Measurements from ENCODE around the gene MAP6. TPM values are rescaled to one million over a fixed set of nuclear protein-coding genes. Genes with fewer than 3 reads are reported as not detected.
A peak's percentile ranks its signal among the peaks of the same experiment; 100 is the strongest.

MAP6 gene
- polyA plus RNA-seq, 4 donors = 8.3 to 12.5 (median 9.6) TPM

DNA sequence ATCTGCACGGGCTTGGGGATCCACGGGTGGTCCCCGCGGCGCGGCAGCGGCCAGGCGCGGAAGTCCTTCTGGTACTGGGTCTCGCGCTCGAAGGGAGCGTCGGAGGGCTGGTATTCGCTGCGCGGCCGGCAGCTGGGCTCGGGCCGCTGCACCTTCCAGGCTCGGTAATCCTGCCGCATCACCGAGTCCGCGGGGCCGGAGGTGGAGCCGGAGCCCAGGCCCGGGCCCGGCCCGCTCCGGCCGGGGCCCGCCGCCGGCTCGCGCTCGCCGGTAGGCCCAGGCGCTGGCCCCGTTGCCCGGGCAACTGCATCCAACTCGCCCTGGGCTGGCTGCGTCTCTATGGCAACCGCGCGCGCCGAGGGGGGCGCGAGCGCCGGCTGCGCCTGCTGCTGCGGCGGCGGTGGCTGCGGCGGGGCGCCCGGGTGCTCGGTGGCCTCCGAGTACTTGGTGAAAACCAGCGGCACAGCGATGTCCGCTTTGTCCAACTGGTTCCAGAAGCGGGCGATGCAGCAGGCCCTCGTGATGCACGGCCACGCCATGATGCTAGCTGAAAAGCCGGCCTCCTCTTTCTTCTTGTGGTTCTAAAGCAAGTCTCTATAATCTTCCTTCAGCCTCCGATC is 897 bp downstream of the MAP6 start:
- peak in 3 of 4 donors; percentile 14 to 32 (median 19) for DNase-seq (ENCODE audit: low read depth in 4 of 4, low spot score in 3 of 4)

- peak in 2 of 4 donors; percentile 11 to 12 for DNase-seq (ENCODE audit: low read depth in 4 of 4, low spot score in 3 of 4)
Measured at GRCh38 chr11:75667255-75667830, 1.5 kb downstream of the MAP6 start.

GRCh38 chr11:75665990-75666389 is 2.8 kb downstream of the MAP6 start:
- no peak for DNase-seq (ENCODE audit: low read depth in 4 of 4, low spot score in 3 of 4)

DNA sequence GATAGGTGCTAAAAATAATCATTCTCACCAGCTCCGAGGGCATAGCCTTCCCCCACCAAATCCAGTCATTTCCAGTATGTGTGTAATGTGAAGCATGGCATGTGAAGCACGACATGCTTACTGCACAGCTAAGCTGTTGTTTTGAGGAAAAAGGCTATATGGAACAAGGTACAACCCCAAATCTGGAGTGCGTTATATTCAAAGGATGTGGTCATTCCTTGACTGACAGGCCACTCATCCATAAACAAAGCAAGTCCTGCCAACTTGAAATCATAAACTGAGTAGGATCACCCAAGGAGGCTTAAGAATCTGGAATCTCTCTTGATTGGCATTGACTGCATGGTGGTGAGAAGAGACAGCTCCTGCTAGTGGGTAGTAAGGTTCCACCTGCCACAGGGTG is 3.7 kb downstream of the MAP6 start:
- no peak for DNase-seq (ENCODE audit: low read depth in 4 of 4, low spot score in 3 of 4)

DNA sequence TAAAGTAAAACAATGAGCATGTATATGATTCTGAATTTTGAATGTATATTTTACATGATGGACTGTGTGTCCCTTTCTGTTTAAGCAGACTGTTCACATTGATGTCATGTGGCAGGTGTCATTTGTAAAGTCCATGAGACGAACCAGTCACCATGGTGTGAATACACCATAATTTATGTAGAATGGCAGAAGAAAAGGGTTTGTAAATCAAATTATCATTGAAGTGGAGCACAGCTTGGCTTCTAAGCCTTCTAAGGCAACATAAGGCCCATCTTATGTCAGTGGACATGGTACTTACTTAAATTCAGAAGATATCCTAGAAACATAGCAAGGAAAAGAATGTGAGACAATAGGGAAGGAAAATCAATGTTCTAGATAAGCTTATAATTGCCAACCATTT is 4.4 kb downstream of the MAP6 start:
- no peak for DNase-seq (ENCODE audit: low read depth in 4 of 4, low spot score in 3 of 4)

- no peak for DNase-seq (ENCODE audit: low read depth in 4 of 4, low spot score in 3 of 4)
Measured at GRCh38 chr11:75663808-75664207, 5.0 kb downstream of the MAP6 start.

GRCh38 chr11:75659836-75660235 is 9.0 kb downstream of the MAP6 start:
- no peak for DNase-seq (ENCODE audit: low read depth in 4 of 4, low spot score in 3 of 4)

DNA sequence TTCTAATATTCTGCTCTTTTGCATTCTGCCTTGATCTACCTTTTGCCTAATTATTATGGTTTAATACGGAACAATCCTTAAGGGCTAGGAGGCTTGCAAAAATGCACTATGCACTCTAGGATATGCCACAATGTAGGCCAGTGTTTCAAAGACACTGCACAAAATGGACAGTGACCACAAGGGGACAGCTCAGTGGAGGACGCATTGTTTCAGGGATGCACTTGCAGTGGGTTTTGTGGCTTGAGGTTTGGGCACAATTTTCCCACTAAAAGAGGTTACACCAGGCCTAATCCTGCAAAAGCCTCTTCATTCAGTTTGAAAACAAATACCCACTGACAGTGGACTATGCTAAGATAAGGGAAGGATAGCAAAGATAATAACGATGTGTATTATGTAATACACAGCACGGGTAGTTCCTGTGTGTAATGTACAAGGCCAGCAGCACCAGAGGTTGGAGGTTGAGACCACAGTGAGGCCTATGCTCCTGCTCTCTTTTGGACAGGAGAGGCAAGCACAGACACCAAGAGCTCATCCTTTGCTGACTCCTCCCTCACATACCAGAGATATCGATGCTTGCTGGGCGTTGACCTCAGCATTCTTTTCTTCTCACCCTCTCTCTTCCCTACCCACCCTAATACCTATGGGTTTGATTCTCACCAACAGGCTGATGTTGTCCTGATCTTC is 12.7 kb downstream of the MAP6 start:
- DNase-seq (ENCODE audit: low read depth in 4 of 4, low spot score in 3 of 4) = no peak

DNA sequence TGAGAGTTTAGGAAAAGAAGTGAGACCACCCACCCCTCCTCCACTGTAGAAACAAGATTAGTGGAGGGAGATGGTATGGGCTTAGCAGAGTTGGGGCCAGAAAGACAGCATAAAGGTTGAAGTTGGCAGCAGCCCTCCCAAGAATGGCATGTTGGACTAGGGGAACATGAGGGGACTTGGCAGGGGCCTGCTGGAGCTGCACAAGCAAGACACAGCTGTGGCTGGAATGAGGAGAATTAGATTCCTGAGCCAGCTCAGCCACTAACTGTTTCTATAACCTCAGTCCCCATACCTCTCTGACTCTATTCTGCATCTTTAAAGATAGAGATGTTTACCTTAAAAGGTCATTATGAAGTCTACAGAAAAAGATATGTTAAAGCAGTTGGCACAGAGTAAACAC is 13.2 kb downstream of the MAP6 start:
- no peak for DNase-seq (ENCODE audit: low read depth in 4 of 4, low spot score in 3 of 4)

GRCh38 chr11:75654314-75654713 is 14.5 kb downstream of the MAP6 start:
- DNase-seq (ENCODE audit: low read depth in 4 of 4, low spot score in 3 of 4) = no peak

- no peak for DNase-seq (ENCODE audit: low read depth in 4 of 4, low spot score in 3 of 4)
Measured at GRCh38 chr11:75653532-75653931, 15.3 kb downstream of the MAP6 start.

DNA sequence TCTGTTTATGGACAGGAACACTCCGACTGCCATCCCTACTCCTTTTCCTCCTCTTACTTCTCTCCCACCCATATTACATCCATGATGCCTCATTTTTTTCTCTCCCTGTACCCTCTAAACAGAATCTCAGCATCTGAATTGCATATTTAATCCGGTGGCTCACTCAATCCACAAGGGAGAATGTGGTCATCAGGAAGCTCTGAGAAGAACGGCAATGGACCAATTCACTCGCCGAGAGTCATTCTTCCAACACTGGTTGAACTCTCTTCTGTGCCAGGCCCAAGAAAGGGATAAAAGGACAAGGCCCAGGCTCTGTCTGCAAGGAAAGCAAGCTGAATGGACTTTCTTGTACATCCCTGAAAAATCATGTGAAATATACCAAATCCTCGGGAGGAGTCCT is 15.9 kb downstream of the MAP6 start:
- DNase-seq (ENCODE audit: low read depth in 4 of 4, low spot score in 3 of 4) = no peak

- DNase-seq (ENCODE audit: low read depth in 4 of 4, low spot score in 3 of 4) = no peak
Measured at GRCh38 chr11:75651218-75651617, 17.6 kb downstream of the MAP6 start.

DNA sequence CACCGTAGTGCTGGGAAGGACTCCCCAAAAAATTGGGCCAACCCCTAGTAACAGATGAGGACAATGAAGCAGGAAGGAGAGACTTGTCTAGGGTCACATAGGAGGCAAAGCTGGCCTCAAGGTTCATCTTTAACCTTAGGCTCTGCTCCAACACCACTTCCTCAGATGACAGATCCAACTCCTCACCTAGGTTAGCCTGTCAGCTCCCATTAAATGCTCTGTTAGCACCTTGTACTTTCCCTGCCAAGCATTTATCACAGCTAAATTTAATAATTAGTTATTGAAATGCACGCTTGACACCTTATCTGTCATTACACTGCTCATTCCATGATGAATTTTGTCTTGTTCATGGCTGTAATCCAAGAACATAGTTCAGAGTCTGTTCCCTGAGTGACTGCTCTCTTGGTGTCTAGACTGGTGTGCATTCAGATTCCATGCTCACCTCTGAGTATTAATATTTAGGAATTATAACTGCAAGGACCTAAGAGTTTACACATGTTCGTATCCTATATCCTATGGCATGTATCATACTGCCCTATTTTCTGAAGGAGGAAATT is 18.6 kb downstream of the MAP6 start:
- DNase-seq (ENCODE audit: low read depth in 4 of 4, low spot score in 3 of 4) = no peak

GRCh38 chr11:75644946-75645345 is 23.9 kb downstream of the MAP6 start:
- no peak for DNase-seq (ENCODE audit: low read depth in 4 of 4, low spot score in 3 of 4)

DNA sequence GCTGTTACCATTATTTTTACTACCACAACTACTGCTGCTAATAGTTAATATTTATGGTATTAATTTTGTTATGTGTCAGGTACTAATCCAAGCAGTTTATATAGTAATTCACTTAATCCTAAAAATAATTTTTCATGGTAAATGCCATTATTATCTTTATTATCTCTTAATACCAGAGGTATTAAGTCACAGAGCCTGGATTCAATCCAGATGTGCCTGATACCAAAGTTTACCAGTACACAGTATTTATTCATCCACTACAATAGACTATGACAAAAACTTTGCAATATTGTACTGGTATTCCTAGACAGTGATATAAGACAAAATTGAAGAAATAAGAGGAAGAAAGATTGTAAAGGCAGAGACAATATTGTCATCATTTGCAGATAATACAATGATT is 24.5 kb downstream of the MAP6 start:
- no peak for DNase-seq (ENCODE audit: low read depth in 4 of 4, low spot score in 3 of 4)

DNA sequence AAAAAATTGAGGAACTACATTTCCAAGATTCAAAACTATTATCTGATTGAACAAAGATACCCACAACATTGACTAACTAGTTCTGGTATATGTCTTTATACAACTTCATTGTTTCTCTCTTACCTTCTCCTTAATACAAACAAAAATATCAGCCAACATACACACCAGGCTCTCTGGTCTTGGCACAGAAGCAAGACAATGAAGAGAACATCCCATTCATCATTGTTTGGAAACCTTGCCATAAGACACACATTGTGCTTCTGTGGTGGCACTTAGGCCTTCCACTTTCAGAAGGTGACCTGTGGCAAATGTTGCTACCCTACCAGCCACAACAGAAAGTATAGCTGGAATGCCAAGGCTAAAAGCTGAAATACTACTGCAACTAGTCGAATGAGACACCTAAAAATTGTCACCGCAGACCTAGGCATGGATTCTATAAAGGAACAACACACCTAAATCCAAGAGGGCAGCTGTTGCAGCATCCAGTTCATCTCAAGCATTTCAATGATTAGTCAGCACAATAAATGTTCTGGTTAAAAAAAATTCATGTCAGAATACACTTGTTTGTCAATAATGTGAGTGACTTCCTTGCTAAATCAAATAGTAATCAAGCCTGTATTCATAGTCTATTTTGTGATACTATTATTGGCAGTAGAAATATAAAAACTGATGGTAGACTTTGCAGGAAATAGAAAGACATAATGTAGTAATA is 26.3 kb downstream of the MAP6 start:
- no peak for DNase-seq (ENCODE audit: low read depth in 4 of 4, low spot score in 3 of 4)

GRCh38 chr11:75639762-75640181 is 29.1 kb downstream of the MAP6 start:
- DNase-seq (ENCODE audit: low read depth in 4 of 4, low spot score in 3 of 4) = peak; percentile 42 to 71 (median 56)

GRCh38 chr11:75637998-75638397 is 30.8 kb downstream of the MAP6 start:
- DNase-seq (ENCODE audit: low read depth in 4 of 4, low spot score in 3 of 4) = no peak

DNA sequence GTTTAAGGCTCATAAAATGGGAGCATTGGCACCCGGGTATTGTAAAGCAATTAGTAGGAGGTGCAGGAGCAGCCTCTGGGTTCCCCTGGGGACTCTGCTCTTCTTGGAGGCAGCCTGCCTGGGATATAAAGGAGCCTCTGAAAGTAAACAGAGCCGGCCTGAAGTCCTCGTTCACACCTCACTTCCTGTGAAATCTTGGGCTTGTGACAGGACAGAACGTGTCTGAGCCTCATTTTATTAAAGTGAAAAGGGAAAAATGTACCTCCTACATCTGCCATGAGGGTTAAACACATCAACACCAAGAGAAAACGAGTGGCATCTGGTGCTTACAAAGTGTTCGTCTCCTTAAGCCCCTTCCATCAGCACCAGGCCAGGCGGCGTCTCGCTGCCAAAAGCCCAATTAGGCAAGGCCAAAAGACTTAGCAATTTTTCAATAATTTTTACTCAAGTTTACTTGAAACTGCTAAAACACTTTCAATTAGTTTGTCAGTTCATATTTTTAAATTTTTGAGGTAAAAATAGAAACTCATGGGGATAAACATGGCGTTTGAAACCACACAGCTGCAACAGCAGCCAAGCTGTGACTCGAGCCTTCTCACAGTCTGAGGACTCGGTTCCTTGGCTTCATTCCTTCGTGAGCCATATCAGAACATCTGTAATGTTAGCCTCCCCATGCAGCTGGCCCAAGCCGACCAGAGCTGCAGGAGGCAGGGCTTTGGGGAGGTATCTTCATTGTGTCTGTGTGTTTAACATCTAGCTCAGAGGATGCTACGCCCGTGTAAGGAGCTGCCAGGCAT is 33.6 kb downstream of the MAP6 start:
- DNase-seq (ENCODE audit: low read depth in 4 of 4, low spot score in 3 of 4) = peak in 1 of 4 donors; percentile 14

Data from left renal pelvis (tissue), 4 donors.